IPS-18a (cell line): ENCODE results near the gene CMPK1.
"Not testable (repeated sequence)": the region's sequence is repeated elsewhere in the genome, so short reads cannot be mapped to it uniquely, and the experiment has no call there.

Source experiments
- H3K27ac ChIP-seq: one replicate; pipeline ENCODE4 v1.5.1; 2013; ENCODE audit warnings: low read length
- H3K27me3 ChIP-seq: one replicate; pipeline ENCODE4 v1.6.1; 2013; ENCODE audit warnings: mild to moderate bottlenecking, low read length; ENCODE audit not compliant: control insufficient read depth, insufficient read depth
- H3K36me3 ChIP-seq: one replicate; pipeline ENCODE4 v1.6.1; 2013; ENCODE audit warnings: low read depth, low read length; ENCODE audit not compliant: control insufficient read depth
- H3K4me1 ChIP-seq: one replicate; pipeline ENCODE4 v1.6.1; 2013; ENCODE audit warnings: low read depth, low read length; ENCODE audit not compliant: control insufficient read depth
- H3K4me3 ChIP-seq: one replicate; pipeline ENCODE4 v1.5.1; 2013; ENCODE audit warnings: low read length
- H3K9ac ChIP-seq: one replicate; pipeline ENCODE4 v1.6.1; 2013; ENCODE audit warnings: mild to moderate bottlenecking, low read length, moderate library complexity
- H3K9me3 ChIP-seq: one replicate; pipeline ENCODE4 v1.6.1; 2013; ENCODE audit warnings: low read depth, low read length; ENCODE audit not compliant: control insufficient read depth

Gene CMPK1

DNA sequence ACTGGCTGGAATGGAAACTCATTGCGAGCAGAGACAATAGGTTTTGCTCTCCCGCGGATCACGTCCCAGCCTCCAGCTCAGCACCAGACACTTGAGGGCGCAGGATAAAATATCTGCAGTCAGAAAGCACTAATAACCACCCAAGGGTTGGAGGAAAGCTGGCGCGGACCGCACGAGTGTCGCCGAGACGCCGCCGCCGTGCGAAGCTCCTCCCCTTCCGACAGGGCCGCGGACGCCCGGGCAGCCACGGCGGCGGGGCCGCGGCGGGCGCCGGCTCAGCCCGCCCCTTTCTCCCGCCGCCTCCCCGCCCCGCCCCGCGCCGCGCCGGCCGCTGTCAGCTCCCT, at the start of gene CMPK1:
TSS of gene CMPK1 (plus strand) at position 213 of the 344 bp plus-strand sequence. CDS start 156 bp downstream, outside the sequence.
- H3K9ac ChIP-seq: peak within 1 kb of the TSS; percentile 87
- H3K4me1 ChIP-seq: peaks cover 8% of the 10 kb centered on the region
- peak within 1 kb of the TSS; percentile 98 for H3K4me3 ChIP-seq
- H3K27ac ChIP-seq: peak within 1 kb of the TSS; percentile 78
- H3K36me3 ChIP-seq: no peaks in the 10 kb centered on the region
- H3K9me3 ChIP-seq: no peaks in the 10 kb centered on the region
- no peaks in the 10 kb centered on the region for H3K27me3 ChIP-seq

GRCh38 chr1:47288116-47288515, 45.5 kb upstream of the CMPK1 start:
- not testable (repeated sequence) for H3K4me3 ChIP-seq, H3K27ac ChIP-seq, H3K9ac ChIP-seq, H3K4me1 ChIP-seq, H3K9me3 ChIP-seq, H3K27me3 ChIP-seq
- H3K36me3 ChIP-seq: peaks cover 46% of the 10 kb centered on the region

DNA sequence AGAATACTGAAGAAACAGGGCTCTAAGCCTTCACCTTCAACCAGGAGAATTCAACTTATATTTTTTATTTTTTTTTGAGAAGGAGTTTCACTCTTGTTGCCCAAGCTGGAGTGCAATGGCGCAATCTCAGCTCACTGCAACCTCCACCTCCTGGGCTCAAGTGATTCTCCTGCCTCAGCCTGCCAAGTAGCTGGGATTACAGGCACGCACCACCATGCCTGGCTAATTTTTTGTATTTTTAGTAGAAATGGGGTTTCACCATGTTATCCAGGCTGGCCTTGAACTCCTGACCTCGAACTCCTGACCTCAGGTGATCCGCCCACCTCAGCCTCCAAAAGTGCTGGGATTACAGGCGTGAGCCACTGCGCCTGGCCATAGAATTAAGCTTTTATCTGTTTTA, 38.7 kb upstream of the CMPK1 start:
- H3K27ac ChIP-seq, H3K9me3 ChIP-seq, H3K9ac ChIP-seq, H3K4me3 ChIP-seq, H3K4me1 ChIP-seq, H3K27me3 ChIP-seq: not testable (repeated sequence)
- peaks cover 56% of the 10 kb centered on the region for H3K36me3 ChIP-seq

DNA sequence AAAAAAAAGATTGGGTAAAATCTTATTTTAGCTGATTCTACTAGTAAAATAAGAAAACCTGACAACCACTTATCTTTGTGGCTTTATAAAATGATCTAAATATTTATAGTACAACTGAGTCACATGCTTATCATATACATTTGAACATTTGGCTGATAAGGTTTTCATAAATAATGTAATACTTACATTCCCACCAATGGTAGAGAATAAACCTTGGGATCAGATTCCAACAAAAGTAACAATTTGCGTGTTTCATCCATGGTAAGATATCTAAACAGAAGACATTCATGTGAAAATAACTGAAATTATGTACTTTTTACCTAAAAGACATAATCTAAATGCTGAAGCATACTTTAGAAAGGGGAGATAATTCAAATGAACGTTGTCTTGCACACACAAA, 38.0 kb upstream of the CMPK1 start:
- no peak overlapping the region for H3K27ac ChIP-seq
- H3K36me3 ChIP-seq: peaks cover 58% of the 10 kb centered on the region
- no peaks in the 10 kb centered on the region for H3K4me1 ChIP-seq
- no peaks in the 10 kb centered on the region for H3K9me3 ChIP-seq
- no peak overlapping the region for H3K4me3 ChIP-seq
- H3K27me3 ChIP-seq: no peaks in the 10 kb centered on the region
- H3K9ac ChIP-seq: no peak overlapping the region

DNA sequence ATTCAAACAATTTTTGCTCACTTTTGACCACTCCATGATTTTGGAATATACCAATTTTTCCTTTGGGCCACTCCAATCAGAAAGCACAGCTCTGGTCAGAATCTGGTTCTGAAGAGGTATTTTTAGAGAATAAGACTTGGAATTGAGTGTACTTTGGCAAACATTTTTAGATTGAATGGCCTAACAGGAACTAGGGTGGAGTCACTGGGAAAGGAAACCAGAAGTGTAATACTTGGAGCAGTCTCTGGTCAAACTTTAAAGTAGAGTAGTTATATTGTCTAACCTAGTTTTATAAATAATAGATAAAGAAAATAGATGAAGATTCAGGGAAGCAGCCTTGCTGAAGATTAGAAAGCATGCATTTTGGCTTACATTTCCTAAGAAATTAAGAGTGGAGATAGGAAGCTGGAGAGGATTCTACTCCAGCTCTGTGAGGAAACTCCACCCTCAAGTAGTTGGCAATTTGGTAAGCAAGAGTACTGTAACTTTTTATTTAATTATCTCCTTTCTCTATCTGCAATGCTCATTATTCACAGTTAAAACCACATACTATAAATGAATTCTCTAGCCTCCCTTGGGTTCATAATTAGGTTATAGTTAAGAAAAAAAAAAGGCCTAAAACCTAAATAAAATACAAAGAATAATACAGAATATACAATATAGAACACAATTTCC, 35.4 kb upstream of the CMPK1 start:
- Histone ChIP-seq H3K4me3 (no peak overlapping the region), H3K9me3 (no peaks in the 10 kb centered on the region), H3K27ac (no peak overlapping the region), H3K4me1 (no peaks in the 10 kb centered on the region), H3K27me3 (no peaks in the 10 kb centered on the region), H3K36me3 (peaks cover 66% of the 10 kb centered on the region), H3K9ac (no peak overlapping the region)

DNA sequence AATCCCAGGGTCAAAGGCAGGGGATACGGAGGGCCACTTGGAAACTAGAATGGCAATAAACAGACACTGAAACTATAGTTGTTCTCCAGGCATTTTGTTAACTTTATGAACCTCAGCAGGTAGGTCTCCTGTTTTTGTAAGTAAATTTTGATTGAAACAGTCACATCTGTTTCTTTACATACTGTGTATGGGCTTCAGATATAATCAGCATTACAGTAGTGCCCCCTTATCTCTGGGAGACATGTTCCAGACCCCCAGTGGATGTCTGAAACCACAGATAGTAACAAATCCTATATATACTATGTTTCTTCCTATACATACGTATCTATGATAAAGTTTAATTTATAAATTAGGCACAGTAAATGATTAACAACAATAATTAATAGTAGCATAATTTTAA, 31.1 kb upstream of the CMPK1 start:
- no peak overlapping the region for H3K9ac ChIP-seq
- H3K36me3 ChIP-seq: peaks cover 63% of the 10 kb centered on the region
- no peaks in the 10 kb centered on the region for H3K4me1 ChIP-seq
- no peaks in the 10 kb centered on the region for H3K27me3 ChIP-seq
- no peaks in the 10 kb centered on the region for H3K9me3 ChIP-seq
- H3K27ac ChIP-seq: no peak overlapping the region
- H3K4me3 ChIP-seq: no peak overlapping the region

GRCh38 chr1:47309427-47309826, 24.2 kb upstream of the CMPK1 start:
- Histone ChIP-seq H3K4me3 (no peak overlapping the region), H3K36me3 (peaks cover 28% of the 10 kb centered on the region), H3K27me3 (no peaks in the 10 kb centered on the region), H3K9ac (no peak overlapping the region), H3K4me1 (peaks cover 5% of the 10 kb centered on the region), H3K9me3 (no peaks in the 10 kb centered on the region), H3K27ac (no peak overlapping the region)

GRCh38 chr1:47313915-47314664, 19.5 kb upstream of the CMPK1 start, which contains the start of gene STIL:
TSS of gene STIL (minus strand) at chr1:47314147. CDS start at chr1:47310319, 3,828 bp downstream.
- peaks cover 17% of the 10 kb centered on the region for H3K36me3 ChIP-seq
- H3K4me1 ChIP-seq: peaks cover 5% of the 10 kb centered on the region
- H3K27me3 ChIP-seq: no peaks in the 10 kb centered on the region
- H3K27ac ChIP-seq: peak within 1 kb of the TSS; percentile 70
- H3K9me3 ChIP-seq: no peaks in the 10 kb centered on the region
- peak within 1 kb of the TSS; percentile 92 for H3K9ac ChIP-seq
- H3K4me3 ChIP-seq: peak within 1 kb of the TSS; percentile 92

- H3K9ac ChIP-seq: no peak overlapping the region
- H3K36me3 ChIP-seq: no peaks in the 10 kb centered on the region
- no peaks in the 10 kb centered on the region for H3K9me3 ChIP-seq
- H3K4me1 ChIP-seq: peaks cover under 1% of the 10 kb centered on the region
- no peak overlapping the region for H3K27ac ChIP-seq
- H3K27me3 ChIP-seq: no peaks in the 10 kb centered on the region
- no peak overlapping the region for H3K4me3 ChIP-seq
Observed at GRCh38 chr1:47317841-47318240, 15.7 kb upstream of the CMPK1 start.

DNA sequence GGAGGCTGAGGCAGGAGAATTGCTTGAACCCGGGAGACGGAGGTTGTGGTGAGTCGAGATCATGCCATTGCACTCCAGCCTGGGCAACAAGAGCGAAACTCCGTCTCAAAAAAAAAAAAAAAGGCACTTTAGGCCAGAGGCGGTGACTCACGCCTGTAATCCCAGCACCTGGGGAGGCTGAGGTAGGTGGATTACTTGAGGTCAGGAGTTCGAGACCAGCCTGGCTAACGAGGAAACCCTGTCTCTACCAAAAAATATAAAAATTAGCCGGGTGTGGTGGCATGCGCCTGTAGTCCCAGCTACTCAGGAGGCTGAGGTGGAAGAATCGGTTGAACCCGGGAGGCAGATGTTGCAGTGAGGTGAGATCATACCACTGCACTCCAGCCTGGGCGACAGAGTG, 13.6 kb upstream of the CMPK1 start:
- not testable (repeated sequence) for H3K36me3 ChIP-seq, H3K27ac ChIP-seq, H3K9me3 ChIP-seq, H3K27me3 ChIP-seq, H3K4me1 ChIP-seq, H3K4me3 ChIP-seq, H3K9ac ChIP-seq

DNA sequence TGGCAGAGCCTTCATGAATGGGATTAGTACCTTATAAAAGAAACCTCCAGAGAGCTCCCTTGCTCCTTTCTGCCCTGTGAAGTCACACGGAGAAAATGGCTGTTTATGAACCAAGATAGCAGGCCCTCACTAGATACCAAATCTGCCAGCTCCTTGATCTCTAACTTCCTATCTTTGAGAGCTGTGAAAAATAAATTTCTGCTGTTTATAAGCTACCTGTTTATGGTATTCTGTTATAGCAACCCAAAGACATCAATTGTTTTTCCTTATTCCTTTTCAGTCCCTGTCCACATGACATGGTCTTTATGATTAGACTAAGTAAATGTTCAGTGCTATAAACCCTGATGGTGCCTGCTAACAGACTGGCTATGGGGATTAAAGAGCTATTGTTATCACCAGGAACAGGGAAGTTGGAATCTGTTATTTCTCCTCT, 10.0 kb upstream of the CMPK1 start:
- H3K9me3 ChIP-seq: no peaks in the 10 kb centered on the region
- no peak overlapping the region for H3K9ac ChIP-seq
- H3K4me1 ChIP-seq: no peaks in the 10 kb centered on the region
- H3K27ac ChIP-seq: no peak overlapping the region
- no peaks in the 10 kb centered on the region for H3K36me3 ChIP-seq
- H3K4me3 ChIP-seq: no peak overlapping the region
- no peaks in the 10 kb centered on the region for H3K27me3 ChIP-seq

- H3K9ac ChIP-seq: no peak overlapping the region
Observed at GRCh38 chr1:47324682-47325081, 8.9 kb upstream of the CMPK1 start.

More at GRCh38 chr1:47324682-47325081, 8.9 kb upstream of the CMPK1 start:
- Histone ChIP-seq H3K27ac (no peak overlapping the region), H3K4me3 (no peak overlapping the region), H3K9me3 (no peaks in the 10 kb centered on the region), H3K36me3 (no peaks in the 10 kb centered on the region), H3K27me3 (no peaks in the 10 kb centered on the region), H3K4me1 (no peaks in the 10 kb centered on the region)
